Activated T-cell treated with anti-CD3 and anti-CD28 coated beads, Interleukin-2, amount 50 U/mL, for 1 hour (primary cell): ENCODE data around the gene DACH1.
"Not testable (repeated sequence)": the region's sequence is repeated elsewhere in the genome, so short reads cannot be mapped to it uniquely, and the experiment has no call there.

Experiments
- DNase-seq: peaks from one replicate; pipeline ENCODE4 v3.0.0-alpha.2; 2020

The DACH1 gene

DNA sequence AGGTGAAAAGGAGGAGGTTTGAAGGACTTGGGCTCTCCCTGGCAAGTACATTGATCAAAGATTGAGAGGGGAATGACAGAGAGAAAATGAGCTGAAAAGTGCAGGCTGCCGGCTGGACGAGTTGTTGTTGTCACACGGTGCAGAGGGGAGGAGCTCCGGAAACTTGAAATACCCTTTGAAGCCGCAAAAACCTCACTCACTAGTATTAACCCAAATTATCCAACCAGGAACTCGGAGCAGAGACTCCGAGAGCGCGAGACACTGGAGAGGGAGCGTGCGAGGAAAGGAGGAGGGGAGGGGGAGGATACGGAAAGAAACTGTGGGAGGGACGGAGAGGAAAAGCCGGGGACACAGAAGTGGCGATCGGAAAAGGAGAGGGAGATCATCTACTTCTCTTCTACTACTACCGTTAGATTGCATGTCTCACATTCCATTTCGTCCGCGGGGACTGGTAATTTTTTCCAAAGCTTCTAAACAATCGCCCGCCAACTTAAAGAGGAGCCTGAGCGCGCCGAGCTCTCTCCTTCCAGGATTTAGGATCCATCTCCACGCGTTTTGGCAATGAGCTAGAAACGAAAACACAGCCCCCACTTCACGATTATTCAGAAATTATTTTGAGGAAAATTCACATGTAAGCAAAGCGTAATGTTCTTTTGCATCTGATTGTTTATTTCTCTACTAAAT lies at the start of gene DACH1:
Gene DACH1, minus strand, starts transcription at position 74 of the 684 bp plus-strand sequence.
- DNase-seq: no peak

DNA sequence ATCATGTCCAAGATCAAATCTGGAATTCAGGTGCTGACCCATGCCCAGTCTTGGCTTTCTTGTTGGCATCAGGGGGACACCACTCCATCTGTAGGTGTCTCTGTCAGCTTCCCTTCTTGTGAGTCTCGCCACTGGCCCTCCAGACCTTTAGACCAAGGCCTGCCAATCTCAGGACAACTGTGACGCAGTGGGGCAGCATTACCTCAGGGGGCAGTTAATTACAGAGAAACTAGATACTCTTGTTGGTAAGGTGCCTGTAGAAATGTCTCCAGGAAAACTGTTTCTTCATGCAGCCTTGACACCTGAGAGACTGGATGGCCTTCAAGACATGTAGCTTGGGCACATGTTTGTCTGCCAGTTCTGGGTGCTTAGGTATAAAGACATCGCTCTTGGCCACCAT lies 46.7 kb upstream of the DACH1 start:
- no peak for DNase-seq

- DNase-seq: no peak
Observed at GRCh38 chr13:71912524-71912923, 45.5 kb upstream of the DACH1 start.

- DNase-seq: no peak
Observed at GRCh38 chr13:71906448-71906847, 39.4 kb upstream of the DACH1 start.

- DNase-seq: no peak
Observed at GRCh38 chr13:71902676-71903075, 35.7 kb upstream of the DACH1 start.

- DNase-seq: not testable (repeated sequence)
Observed at GRCh38 chr13:71893506-71893905, 26.5 kb upstream of the DACH1 start.

- DNase-seq: no peak
Observed at GRCh38 chr13:71886880-71887279, 19.9 kb upstream of the DACH1 start.

DNA sequence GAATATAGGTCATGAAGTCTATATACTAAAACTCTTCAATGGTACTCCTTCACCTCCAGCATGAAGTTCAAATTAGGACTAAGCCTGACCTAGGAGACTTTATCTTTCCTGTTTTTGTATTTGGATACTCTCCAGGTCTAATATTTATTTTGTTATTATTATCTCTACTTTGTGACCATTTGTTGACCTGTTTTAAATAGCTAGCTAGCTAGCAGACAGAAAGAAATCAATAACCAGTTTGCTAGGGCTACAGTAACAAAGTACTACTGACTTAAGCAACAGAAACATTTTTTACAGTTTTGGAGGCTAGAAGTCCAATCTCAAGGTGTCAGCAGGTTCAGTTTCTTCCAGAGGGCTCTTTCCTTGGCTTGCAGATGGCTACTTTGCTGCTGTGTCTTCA lies 15.1 kb upstream of the DACH1 start:
- no peak for DNase-seq

DNA sequence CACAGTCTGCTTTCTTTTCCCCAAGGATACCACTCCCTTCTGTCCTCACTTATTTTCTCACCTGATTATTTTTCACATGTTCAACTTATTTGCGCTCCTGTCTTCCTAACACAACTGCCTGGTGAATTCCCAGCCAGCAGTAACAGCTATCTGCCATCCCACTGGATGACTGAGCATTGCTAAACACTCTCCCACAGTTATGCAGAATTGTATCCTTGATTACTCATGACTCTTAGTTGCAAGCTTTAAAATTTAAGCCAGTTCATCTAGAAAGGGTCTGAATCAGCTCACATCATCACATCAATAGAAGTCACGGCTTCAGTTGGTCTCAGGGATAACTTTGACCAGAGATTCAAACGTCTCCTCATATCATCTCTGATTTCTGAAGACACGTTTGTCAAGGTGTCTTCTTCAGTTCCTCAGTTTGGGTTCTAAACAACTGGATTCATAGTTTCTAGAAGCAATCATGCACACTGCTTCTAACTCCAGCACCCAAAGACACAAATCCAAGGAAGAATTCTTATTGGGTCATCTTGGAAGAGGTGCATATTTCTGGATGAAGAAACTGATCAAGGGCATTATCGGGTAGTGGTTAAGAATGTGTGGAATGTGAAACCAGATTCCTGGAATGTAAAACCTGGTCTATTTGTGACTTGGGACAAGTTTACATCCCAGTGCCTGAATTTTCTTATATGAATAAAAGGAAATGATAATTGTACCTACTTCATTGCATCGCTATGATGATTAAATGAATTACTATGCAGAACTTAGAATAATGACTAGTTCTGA lies 13.9 kb upstream of the DACH1 start:
- DNase-seq: no peak

- no peak for DNase-seq
Observed at GRCh38 chr13:71879808-71880344, 12.9 kb upstream of the DACH1 start.

GRCh38 chr13:71879129-71879535 lies 12.1 kb upstream of the DACH1 start:
- DNase-seq: no peak

DNA sequence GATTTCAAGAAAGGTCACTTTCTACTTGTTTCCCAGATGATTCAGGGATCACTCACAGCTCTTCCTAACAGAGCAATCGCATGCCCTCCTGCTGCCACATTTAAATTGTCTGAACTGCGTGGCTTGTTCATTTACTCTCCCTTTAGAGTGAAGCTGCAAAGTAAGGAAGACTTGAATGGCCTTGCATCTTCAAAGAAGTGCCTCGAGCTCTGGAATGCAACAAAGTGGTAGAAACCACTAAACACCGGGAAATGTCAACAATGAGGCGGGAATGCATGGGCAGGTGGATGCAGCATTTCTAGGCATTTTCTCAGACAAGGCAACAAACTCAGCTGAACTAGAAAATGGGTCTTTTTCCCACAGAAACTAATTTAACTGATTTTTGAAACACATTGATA lies 10.3 kb upstream of the DACH1 start:
- no peak for DNase-seq

GRCh38 chr13:71876648-71877255 lies 9.7 kb upstream of the DACH1 start:
- DNase-seq: no peak

DNA sequence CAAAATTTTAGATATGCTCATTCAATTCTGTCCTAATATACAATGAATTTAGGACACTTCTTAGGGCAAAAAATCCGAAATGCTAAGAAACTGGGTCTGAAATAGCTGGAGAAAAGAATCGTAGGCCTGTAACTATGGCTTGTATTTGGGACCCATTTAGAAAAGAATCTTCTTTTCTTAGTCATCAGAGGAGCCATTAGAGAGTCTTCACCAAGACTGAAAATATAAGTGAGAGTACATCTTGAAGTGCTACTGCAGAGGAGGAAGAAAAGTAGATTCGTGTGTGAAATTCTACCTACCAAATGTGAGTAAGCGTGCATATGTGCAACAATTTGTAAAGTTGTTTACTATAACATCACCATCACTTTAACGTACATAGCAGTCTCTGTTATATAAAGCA lies 8.8 kb upstream of the DACH1 start:
- no peak for DNase-seq

DNA sequence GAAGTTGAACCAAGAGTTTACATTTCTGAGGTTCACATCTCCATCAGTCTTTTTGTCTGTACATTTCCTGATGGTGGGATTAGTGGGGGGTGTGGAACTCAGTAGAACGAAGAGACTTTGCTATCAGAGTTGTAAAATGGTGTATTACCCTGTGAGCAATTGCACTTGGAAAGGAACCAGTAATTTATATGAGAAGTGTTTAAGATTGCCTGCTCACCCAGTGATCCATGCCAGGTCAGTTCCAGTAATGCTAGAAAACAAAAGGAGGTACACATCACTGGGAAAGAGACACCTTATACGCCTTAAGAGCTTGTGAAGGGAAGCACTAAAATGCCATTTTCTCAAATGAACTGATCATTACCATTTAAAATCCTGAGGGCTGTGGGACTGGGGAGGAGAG lies 7.5 kb upstream of the DACH1 start:
- DNase-seq: no peak

DNA sequence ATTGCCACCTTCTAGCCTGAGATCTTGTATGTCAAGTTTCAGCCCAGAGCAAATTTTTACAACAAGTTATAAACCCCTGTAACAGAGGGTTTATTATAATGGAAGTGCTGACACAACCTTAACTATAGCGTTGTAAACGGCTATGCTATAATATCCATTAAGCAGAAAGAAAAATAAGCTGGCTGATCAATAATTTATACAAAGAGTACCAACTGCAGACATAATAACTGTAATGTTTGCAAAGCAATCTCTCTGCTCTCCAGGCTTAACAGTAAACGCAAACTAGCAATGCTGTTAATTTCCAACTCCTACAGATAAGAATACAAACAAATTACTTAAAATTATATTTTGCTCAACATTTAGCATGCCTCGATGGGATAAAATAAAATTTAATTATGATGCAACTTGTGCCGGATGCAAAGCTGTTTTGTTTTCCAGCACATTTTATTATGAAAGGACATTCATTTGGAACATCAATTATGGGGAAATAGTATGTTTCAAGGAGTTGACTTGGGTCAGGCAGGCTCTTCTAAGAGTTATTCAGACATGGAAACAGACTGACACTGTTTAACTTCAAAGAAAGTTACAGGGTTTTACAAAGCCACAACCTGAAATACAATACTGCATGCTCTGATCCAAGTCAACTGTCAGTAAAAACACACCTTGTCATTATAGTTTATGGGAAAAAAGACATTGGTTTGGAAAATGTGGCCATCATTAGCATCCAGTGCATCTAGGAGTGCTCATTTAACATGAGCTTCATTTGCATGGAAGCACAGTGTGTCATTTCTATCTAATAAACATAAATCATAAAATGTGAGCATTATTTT lies 6.6 kb upstream of the DACH1 start:
- no peak for DNase-seq

DNA sequence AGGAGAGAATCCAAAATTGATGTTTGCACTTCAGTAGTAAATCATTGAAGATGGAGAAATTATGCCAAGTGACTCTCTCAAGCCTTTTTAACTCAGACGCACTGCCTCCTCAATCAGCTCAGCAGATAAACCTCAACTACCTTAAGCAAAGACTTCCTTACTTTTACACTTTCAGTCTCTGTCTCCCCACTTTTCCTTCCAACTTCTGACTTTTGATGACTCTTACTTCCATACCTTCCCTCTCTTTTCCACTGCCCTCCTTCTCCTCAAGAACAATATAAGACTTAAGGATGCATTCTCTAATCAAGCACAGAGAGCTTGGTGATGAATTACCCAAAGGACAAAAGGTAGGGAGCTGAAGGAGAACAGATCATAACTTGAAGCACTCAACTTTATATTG lies 4.8 kb upstream of the DACH1 start:
- no peak for DNase-seq

DNA sequence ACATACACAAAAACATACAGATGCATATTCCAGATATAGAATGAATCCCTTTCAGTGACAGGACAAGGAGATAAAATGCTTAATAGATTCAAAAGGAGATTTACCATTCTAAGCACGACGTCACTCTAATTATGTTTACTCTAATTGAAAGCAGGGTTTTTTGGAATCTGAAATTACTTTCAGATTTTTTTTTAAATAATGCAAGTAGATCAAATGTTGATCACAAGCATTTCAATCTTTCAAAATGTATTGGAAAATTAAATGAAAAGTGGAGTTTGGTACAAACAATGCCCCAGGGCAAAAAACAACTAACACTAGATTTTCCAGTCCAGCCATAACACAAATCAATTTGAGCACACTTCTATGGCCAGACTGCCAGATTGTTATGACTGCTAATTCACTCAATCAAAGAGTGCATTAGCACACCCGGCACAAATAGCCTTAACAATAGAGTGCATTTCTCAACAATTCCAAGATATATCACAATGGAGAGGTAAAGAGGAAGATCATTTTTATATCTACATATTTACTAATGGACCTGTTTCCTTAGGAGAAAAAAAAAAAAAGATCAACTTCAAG lies 4.3 kb upstream of the DACH1 start:
- no peak for DNase-seq

- DNase-seq: no peak
Observed at GRCh38 chr13:71870100-71870499, 3.1 kb upstream of the DACH1 start.

DNA sequence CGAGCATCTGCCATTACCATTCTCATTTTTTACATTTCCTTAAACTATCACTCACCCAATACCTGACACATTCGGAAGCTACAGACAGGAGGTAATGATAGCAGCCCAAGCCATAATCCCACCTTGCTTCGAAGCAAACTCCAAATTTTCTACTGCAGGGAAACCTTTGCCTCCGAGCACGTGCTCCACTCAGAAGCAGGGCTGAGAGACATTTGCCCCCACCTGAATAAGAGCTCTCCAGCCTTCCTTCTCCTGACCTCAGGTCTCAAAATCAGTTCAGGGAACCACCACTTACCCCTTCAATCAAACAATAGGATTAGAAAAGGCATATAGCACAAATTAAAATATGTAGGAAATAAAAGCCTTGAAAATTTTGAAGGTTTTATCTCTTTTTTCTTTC lies 2.3 kb upstream of the DACH1 start:
- DNase-seq: no peak

DNA sequence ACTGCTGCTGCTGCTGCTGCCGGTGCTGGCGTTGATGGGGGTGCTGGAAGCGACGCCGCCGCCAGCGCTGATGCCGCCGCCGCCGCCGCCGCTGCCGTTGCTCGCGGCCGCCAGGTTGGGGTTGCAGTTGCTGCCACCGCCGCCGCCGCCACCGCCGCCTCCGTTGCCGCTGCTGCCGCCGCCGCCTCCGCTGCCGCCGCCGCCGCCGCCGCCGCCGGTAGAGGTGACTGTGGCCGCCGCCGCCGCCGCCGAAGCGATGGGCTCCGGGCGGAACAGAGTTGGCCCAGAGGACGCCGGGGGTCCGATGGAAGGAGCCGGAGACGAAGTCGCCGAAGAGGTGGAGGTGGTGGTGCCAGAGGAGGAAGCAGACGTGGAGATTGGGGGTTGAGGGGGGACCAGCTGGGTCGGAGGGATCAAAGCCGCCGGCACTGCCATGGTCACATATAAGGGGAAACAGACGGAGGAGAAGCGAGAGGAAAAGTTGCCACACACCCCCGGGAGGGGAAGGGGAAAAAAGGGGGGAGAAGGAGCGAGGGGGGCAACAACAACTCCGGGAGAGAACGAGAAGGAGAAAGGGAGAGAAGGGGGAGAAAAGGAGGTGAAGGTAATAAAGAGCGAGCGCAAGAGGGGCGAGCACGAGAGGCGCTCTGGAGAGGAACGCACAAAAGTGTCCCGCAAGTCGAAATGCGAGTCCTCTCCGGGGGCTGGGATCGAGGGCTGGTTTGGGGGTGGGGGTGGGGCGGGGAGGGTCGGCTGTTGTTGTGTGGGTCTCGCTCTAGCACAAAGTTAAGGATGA lies 471 bp downstream of the DACH1 start:
- DNase-seq: peak; percentile 33

DNA sequence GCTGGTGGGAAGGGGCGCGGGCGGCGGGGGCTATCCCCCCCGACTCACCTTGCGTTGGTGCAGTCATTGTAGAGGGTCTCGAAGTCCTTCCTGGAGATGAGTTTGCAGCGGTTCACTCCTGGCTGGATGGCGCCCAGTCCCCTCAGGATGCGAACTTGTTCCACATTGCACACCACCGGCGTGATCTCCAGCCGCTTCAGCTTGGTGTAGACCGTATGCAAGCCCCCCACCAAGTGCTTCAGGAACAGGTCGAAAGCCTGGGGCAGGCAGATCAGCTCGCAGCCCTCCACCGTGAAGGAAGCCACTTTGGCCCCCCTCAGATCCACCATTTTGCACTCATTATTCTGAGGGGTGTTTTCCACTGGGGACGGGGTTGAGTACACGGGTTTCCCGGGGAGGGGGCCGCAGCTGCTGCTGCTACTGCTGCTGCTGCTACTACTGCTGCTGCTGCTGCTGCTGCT lies 1.1 kb downstream of the DACH1 start:
- DNase-seq: no peak
